Body of pancreas (tissue), 4 donors: ENCODE results near the gene NXNL1. TPM values are rescaled to one million over a fixed set of nuclear protein-coding genes. Genes with fewer than 3 reads are reported as not detected.

Experiments
- ATAC-seq: fragments of 150-250 bp; one replicate; pipeline ENCODE4 v1.9.1; 2016
- DNase-seq, 4 donors: peaks; one replicate each; pipeline ENCODE4 v3.0.0-alpha.2; 2019
- H3K27ac ChIP-seq, 4 donors: fragments of 200-600 bp; sonication (generic); 1 replicate in 3 of 4; 2 replicates in 1 of 4; pipeline versions ENCODE4 v1.5.1 to v1.6.1; 2016 to 2019; ENCODE audit warnings: mild to moderate bottlenecking in 1 of 4, mixed read lengths in 1 of 4, moderate library complexity in 1 of 4
- H3K27me3 ChIP-seq, 2 donors: fragments of 200-600 bp; sonication (generic); one replicate each; pipeline ENCODE4 v1.6.0; 2016; ENCODE audit warnings: mild to moderate bottlenecking in 1 of 2
- H3K36me3 ChIP-seq, 2 donors: fragments of 200-600 bp; sonication (generic); replicated peaks in 1 of 2; 2 replicates each; pipeline ENCODE4 v1.5.1; 2016; ENCODE audit warnings: low read depth in 2 of 2; ENCODE audit not compliant: insufficient read depth in 1 of 2
- H3K4me1 ChIP-seq: fragments of 200-600 bp; sonication (generic); one replicate; pipeline ENCODE4 v1.6.0; 2016
- H3K4me3 ChIP-seq, 2 donors: fragments of 200-600 bp; sonication (generic); 1 replicate in 1 of 2; 2 replicates in 1 of 2; pipeline ENCODE4 v1.5.1; 2016 to 2019
- H3K9me3 ChIP-seq, 3 donors: fragments of 200-600 bp; sonication (generic); 1 replicate in 2 of 3; 2 replicates in 1 of 3; pipeline ENCODE4 v1.5.1; 2016
- POLR2A ChIP-seq, 3 donors: fragments of 450-650 bp; IDR thresholded peaks; one replicate each; pipeline ENCODE4 v1.6.1; 2016; ENCODE audit warnings: antibody characterized with exemption in 3 of 3, mild to moderate bottlenecking in 2 of 3
- WGBS, 2 donors: methylation state at CpG; one replicate each; pipeline ENCODE4 v1.1.5; 2017; 5-methylcytosine and 5-hydroxymethylcytosine counted together
- intact Hi-C: fragments of 100-400 bp; cut with DNase I; formaldehyde crosslinking; loops from one replicate; pipeline ENCODE4 v1.15.1; 2023
- total RNA-seq, 2 donors: library from RNA; depleted of rRNA; stranded (reverse); fragments of >200 nt; gene quantifications; one replicate each; pipeline ENCODE4 v1.1.0, GENCODE V29; 2016
- TF ChIP-seq, protein P1 (sequence below), 7 experiments: fragments of 450-650 bp in 4 of 7; fragments of 200-600 bp in 3 of 7; sonication (generic) in 3 of 7; IDR thresholded peaks; one replicate each; pipeline ENCODE4 v1.5.1; 2016 to 2019; ENCODE audit warnings: antibody characterized with exemption in 7 of 7

The NXNL1 gene
- total RNA-seq, 2 donors from 2014 or later, result not detected

GRCh38 chr19:17467471-17468301, 7.0 kb upstream of the NXNL1 start:
- H3K9me3 ChIP-seq, result no peaks in the 10 kb centered on the region
- TF ChIP-seq, protein P1, sequence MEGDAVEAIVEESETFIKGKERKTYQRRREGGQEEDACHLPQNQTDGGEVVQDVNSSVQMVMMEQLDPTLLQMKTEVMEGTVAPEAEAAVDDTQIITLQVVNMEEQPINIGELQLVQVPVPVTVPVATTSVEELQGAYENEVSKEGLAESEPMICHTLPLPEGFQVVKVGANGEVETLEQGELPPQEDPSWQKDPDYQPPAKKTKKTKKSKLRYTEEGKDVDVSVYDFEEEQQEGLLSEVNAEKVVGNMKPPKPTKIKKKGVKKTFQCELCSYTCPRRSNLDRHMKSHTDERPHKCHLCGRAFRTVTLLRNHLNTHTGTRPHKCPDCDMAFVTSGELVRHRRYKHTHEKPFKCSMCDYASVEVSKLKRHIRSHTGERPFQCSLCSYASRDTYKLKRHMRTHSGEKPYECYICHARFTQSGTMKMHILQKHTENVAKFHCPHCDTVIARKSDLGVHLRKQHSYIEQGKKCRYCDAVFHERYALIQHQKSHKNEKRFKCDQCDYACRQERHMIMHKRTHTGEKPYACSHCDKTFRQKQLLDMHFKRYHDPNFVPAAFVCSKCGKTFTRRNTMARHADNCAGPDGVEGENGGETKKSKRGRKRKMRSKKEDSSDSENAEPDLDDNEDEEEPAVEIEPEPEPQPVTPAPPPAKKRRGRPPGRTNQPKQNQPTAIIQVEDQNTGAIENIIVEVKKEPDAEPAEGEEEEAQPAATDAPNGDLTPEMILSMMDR (IDR thresholded peaks at IDR 0.05), result peak in 1 of 7 experiments; percentile 0
- TF ChIP-seq POLR2A (IDR thresholded peaks at IDR 0.05), result no peak
- H3K4me3 ChIP-seq, result no peak overlapping the region
- ATAC-seq (no peak), DNase-seq (no peak)
- H3K27ac ChIP-seq, result peak overlapping the region in 2 of 4 donors; percentile 69 to 87
- WGBS, 2 donors, result 68 to 80% methylated on average over 12 of the region's 12 CpGs
- intact Hi-C loops, result no loop called here
- no peaks in the 10 kb centered on the region for H3K27me3 ChIP-seq
- H3K36me3 ChIP-seq, result no peaks in the 10 kb centered on the region
- H3K4me1 ChIP-seq, result peaks cover 33% of the 10 kb centered on the region

- Histone ChIP-seq H3K27ac (no peak overlapping the region), H3K9me3 (no peaks in the 10 kb centered on the region), H3K27me3 (no peaks in the 10 kb centered on the region), H3K4me3 (no peak overlapping the region), H3K4me1 (peaks cover 27% of the 10 kb centered on the region), H3K36me3 (no peaks in the 10 kb centered on the region)
- TF ChIP-seq, protein P1 (IDR thresholded peaks at IDR 0.05), result peak in 1 of 7 experiments; percentile 2
- TF ChIP-seq POLR2A (IDR thresholded peaks at IDR 0.05), result no peak
- DNase-seq (no peak), ATAC-seq (no peak)
- 20 to 26% methylated on average over 6 of the region's 6 CpGs for WGBS, 2 donors
- intact Hi-C loops, result no loop called here
These were observed 5.7 kb upstream of the NXNL1 start for GRCh38 chr19:17466487-17466850.

- Histone ChIP-seq H3K9me3 (no peaks in the 10 kb centered on the region), H3K27me3 (peaks cover 0 to 20% of the 10 kb centered on the region in 2 donors), H3K4me1 (peaks cover 4% of the 10 kb centered on the region), H3K4me3 (no peak overlapping the region), H3K36me3 (no peaks in the 10 kb centered on the region), H3K27ac (no peak overlapping the region)
- intact Hi-C loops, result no loop called here
- TF ChIP-seq POLR2A (IDR thresholded peaks at IDR 0.05), result no peak
- TF ChIP-seq, protein P1 (IDR thresholded peaks at IDR 0.05), result no peak
- 50 to 52% methylated on average over 3 of the region's 3 CpGs for WGBS, 2 donors
- DNase-seq, result no peak
- no peak for ATAC-seq
These were observed 1.8 kb downstream of the NXNL1 start for GRCh38 chr19:17458970-17459369.

GRCh38 chr19:17457616-17458015, 3.1 kb downstream of the NXNL1 start:
- intact Hi-C loops, result no loop called here
- H3K36me3 ChIP-seq, result no peaks in the 10 kb centered on the region
- ATAC-seq (no peak), DNase-seq (no peak)
- peaks cover 10% of the 10 kb centered on the region for H3K4me1 ChIP-seq
- no peaks in the 10 kb centered on the region for H3K9me3 ChIP-seq
- H3K27me3 ChIP-seq, result peaks cover 0 to 25% of the 10 kb centered on the region in 2 donors
- 19 to 38% methylated on average over 3 to 6 of the region's 6 CpGs for WGBS, 2 donors
- TF ChIP-seq, protein P1 (IDR thresholded peaks at IDR 0.05), result no peak
- no peak overlapping the region for H3K27ac ChIP-seq
- H3K4me3 ChIP-seq, result no peak overlapping the region

DNA sequence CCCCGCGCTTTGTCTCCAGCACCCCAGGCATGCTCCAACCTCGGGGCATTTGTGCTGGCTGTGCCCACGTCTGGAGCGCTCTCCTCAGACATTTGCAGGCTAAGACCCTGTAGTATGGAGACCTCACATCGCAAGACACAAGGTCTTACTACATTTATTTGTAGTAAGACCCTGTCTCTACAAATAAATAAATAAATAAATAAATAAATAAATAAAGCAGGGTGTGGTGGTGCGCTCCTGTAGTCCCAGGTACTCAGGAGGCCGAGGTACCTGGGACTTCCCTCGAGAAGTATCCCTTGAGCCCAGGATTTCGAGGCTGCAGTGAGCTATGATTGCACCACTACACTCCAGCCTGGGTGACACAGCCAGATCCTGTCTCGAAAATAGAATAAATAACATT, 4.6 kb downstream of the NXNL1 start:
- H3K9me3 ChIP-seq, result no peaks in the 10 kb centered on the region
- H3K27me3 ChIP-seq, result peaks cover 0 to 25% of the 10 kb centered on the region in 2 donors
- ATAC-seq (no peak), DNase-seq (no peak)
- intact Hi-C loops, result no loop called here
- H3K4me3 ChIP-seq, result no peak overlapping the region
- 69 to 71% methylated on average over 6 to 11 of the region's 11 CpGs for WGBS, 2 donors
- peaks cover 10% of the 10 kb centered on the region for H3K4me1 ChIP-seq
- TF ChIP-seq, protein P1 (IDR thresholded peaks at IDR 0.05), result no peak
- no peak for TF ChIP-seq POLR2A (IDR thresholded peaks at IDR 0.05)
- H3K36me3 ChIP-seq, result no peaks in the 10 kb centered on the region
- no peak overlapping the region for H3K27ac ChIP-seq
